ENCODE results near the gene CFAP54.

DNA sequence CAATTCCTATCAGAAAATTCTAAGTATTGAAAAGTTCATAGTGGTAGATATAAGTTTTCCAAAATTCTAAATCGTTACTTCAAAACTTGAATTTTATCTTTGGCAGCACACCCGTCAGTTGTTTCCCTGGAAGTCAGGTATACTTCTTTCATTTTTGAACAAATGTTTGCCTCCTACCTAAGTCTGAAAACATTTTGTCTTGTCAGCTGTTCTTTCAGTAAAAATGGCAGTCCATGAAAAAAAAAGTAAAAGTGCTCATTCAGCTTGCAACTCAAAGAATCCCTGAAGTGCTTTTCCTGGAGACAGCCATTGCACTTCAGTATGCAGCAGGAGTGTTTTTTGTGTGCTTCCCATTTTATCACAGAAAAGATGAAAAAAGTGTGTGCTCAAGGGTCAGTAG, 287.5 kb downstream of the CFAP54 start:
- TF ChIP-seq EZH2 (IDR thresholded peaks at IDR 0.05; ENCODE audit: borderline replicate concordance, low read length), result no peak
- TF ChIP-seq, protein P1, sequence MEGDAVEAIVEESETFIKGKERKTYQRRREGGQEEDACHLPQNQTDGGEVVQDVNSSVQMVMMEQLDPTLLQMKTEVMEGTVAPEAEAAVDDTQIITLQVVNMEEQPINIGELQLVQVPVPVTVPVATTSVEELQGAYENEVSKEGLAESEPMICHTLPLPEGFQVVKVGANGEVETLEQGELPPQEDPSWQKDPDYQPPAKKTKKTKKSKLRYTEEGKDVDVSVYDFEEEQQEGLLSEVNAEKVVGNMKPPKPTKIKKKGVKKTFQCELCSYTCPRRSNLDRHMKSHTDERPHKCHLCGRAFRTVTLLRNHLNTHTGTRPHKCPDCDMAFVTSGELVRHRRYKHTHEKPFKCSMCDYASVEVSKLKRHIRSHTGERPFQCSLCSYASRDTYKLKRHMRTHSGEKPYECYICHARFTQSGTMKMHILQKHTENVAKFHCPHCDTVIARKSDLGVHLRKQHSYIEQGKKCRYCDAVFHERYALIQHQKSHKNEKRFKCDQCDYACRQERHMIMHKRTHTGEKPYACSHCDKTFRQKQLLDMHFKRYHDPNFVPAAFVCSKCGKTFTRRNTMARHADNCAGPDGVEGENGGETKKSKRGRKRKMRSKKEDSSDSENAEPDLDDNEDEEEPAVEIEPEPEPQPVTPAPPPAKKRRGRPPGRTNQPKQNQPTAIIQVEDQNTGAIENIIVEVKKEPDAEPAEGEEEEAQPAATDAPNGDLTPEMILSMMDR (conservative IDR thresholded peaks at IDR 0.05 in 1 of 2, IDR thresholded peaks at IDR 0.05 in 1 of 2; ENCODE audit: extremely low read depth in 1 of 2, insufficient read depth in 1 of 2, low read depth in 1 of 2, low read length in 2 of 2), result no peak

Data from mammary epithelial cell (primary cell).